NOMO-1 treated with dmso at 0.1 percent for 144 hours (cell line): ENCODE data around the gene ZXDB.
"Not testable (repeated sequence)": the region's sequence is repeated elsewhere in the genome, so short reads cannot be mapped to it uniquely, and the experiment has no call there.

ENCODE experiments used
- DNase-seq: peaks from one replicate; lab custom pipeline; 2025; ENCODE audit not compliant: unreplicated experiment; lab: John Stamatoyannopoulos, UW

The ZXDB gene

GRCh38 chrX:57591284-57592159 is at the start of gene ZXDB:
Gene ZXDB (plus strand): TSS chrX:57592011. CDS start chrX:57592049, 38 bp downstream.
- not testable (repeated sequence) for DNase-seq

GRCh38 chrX:57565198-57565597 is 26.6 kb upstream of the ZXDB start:
- DNase-seq: no peak

GRCh38 chrX:57573754-57574153 is 18.1 kb upstream of the ZXDB start:
- DNase-seq: peak; percentile 5

GRCh38 chrX:57582948-57583347 is 8.9 kb upstream of the ZXDB start:
- DNase-seq: not testable (repeated sequence)

- no peak for DNase-seq
Measured at GRCh38 chrX:57583477-57583876, 8.3 kb upstream of the ZXDB start.

- no peak for DNase-seq
Measured at GRCh38 chrX:57586360-57586759, 5.5 kb upstream of the ZXDB start.

- DNase-seq: no peak
Measured at GRCh38 chrX:57587062-57587461, 4.7 kb upstream of the ZXDB start.

- no peak for DNase-seq
Measured at GRCh38 chrX:57587607-57588006, 4.2 kb upstream of the ZXDB start.

GRCh38 chrX:57592160-57592893 is 516 bp downstream of the ZXDB start:
- DNase-seq: peak; percentile 3

- DNase-seq: not testable (repeated sequence)
Measured at GRCh38 chrX:57592894-57593215, 1.0 kb downstream of the ZXDB start.

- DNase-seq: no peak
Measured at GRCh38 chrX:57595381-57595811, 3.6 kb downstream of the ZXDB start.

GRCh38 chrX:57596109-57596508 is 4.3 kb downstream of the ZXDB start:
- no peak for DNase-seq

- DNase-seq: no peak
Measured at GRCh38 chrX:57596516-57596915, 4.7 kb downstream of the ZXDB start.

- DNase-seq: no peak
Measured at GRCh38 chrX:57607295-57608187, 15.7 kb downstream of the ZXDB start.

GRCh38 chrX:57613351-57613750 is 21.5 kb downstream of the ZXDB start:
- not testable (repeated sequence) for DNase-seq

- DNase-seq: not testable (repeated sequence)
Measured at GRCh38 chrX:57629438-57629837, 37.6 kb downstream of the ZXDB start.

- DNase-seq: no peak
Measured at GRCh38 chrX:57640674-57641016, 48.8 kb downstream of the ZXDB start.

GRCh38 chrX:57641338-57641737 is 49.5 kb downstream of the ZXDB start:
- no peak for DNase-seq

GRCh38 chrX:57643698-57644097 is 51.9 kb downstream of the ZXDB start:
- no peak for DNase-seq

GRCh38 chrX:57647020-57647419 is 55.2 kb downstream of the ZXDB start:
- no peak for DNase-seq
